Measurements from ENCODE around the gene ADNP. TPM values are rescaled to one million over a fixed set of nuclear protein-coding genes. Genes with fewer than 3 reads are reported as not detected.
"Not testable (repeated sequence)": the region's sequence is repeated elsewhere in the genome, so short reads cannot be mapped to it uniquely, and the experiment has no call there.

Gene ADNP
- total RNA-seq, 1 donor from 2014 or later = 75.5 TPM

DNA sequence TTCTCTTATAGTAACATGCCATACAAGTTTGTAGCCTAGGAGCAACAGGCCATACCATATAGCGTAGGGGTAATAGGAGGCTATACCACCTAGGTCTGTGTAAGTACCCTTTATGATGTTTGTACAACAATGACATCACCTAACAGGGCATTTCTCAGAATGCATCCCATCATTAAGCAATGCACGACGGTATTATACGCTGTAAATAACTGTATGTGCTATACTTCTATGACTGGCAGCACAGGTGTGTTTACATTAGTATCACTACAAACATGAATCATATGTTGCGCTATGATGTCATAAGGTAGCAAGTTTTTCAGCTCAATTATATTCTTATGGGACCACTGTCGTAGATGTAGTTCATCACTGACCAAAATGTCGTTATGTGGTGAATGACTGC, 31.0 kb downstream of the ADNP start:
- no peak for DNase-seq

DNA sequence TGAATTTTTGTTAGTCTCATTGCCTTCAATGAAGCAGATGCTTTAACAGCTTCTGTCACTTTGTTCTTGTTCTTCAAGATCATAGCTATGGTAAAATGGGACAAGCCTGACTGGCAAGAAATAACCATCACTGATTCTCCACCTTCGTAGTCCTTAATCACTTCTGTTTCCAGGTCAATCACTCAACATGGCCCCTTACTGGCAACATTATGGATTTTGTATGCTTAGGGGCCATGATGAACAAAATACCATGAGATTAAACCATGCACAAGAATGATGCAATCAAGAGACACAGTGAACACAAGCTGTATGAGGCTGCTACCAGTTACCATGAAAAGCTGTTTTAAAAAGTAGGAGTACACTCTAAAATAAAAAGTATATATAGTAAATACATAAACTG, 32.8 kb downstream of the ADNP start:
- no peak for DNase-seq

DNA sequence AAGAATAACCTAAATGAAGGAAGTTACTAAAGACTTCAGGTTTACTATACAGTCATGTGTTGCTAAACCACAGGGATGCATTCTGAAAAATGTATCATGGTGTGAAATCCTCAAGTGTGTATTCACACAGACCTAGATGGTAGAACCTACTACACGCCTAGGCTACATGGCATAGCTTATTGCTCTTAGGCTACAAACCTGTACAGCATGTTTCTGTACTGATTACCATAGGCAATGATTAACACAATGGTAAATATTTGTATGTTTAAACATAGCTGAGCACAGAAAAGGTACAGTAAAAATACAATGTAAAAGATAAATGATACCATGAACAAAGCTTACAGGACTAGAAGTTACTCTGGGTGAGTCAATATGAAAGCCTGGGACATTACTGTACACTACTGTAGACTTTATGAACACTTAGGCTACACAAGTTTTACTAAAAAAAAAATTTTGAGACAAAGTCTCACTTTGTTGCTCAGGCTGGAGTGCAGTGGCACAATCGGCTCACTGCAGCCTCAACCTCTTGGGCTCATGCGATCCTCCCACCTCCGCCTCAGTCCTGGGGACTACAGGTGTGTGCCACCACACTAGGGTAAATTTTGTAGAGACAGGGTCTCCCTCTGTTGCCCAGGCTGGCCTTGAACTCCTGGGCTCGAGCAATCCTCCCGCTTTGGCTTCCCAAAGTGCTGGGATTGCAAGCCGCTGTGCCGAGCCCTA, 36.0 kb downstream of the ADNP start:
- no peak for DNase-seq

DNA sequence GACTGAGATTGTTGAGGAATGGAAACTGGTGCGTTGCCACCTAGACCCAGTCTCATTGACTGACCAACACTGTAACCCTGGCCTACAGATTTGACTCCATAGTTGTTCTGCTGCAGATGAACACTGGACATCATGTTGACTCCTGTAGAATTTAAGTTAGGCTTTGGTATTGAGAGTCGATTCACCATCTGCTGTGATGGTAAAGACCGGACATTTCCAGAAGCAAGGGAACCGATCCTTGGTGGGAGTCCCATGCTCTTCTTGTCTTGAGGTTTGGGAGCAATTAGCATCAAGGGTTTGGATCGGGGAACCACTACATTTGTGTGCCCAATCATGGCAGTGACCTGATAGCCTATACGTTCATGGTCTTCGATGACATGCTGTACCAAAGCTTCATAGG, 37.6 kb downstream of the ADNP start:
- no peak for DNase-seq

DNA sequence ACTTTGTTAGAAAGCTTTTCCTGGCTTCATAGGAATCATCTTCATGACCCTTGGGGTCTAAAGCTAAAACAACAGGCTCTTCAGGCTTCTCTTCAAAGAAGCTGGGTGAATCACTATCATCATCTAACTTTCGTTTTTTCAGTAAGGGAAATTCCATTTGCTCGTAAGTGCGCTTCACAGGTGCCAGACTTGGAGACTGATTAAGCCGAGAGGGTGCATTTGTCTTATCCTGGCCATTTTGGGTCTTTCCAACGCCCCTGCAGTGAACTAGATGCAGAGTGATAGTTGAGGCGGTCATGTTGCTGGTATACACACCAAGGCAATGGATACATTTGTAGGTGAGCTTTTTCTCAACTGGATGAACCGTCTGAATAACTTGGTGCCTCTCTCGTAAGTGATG, 38.8 kb downstream of the ADNP start:
- no peak for DNase-seq

DNA sequence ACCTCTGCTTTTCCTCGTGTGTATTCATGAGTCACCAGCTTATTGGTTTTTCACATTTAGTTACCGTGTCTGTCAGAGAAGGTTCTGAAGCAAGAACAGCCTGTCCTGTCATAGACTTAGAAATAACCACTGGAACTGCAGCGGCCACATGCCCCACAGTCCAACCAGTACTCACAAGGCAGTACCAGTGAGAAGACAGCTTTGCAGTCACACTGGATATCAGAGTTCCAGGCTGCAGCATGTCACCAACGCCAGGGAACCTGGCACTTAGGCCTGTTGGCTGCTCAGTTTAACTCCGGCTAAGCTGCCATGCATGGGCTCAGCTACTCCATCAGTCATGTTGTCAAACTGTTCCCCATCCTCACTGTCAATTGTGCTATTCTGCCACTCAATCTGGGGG, 40.1 kb downstream of the ADNP start:
- no peak for DNase-seq

DNA sequence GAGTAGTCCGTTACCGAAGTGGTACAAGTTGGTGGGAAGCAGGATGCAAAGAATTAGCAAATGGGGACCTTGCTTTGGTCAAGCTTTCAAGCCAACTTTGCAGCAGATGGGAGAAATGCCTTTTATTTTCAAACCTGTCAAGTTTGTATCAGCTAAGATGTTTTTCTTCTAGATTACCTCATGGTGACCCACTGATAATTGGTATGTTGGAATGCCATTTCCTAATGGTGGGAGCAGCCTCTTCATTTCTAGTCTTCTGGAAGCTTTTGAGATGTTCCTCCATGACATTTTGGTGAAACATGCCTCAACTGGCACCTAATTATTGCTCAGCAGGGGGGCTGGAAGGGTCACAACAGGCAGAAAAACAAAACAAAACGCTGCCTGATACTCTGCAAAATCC, 43.7 kb downstream of the ADNP start:
- no peak for DNase-seq

DNA sequence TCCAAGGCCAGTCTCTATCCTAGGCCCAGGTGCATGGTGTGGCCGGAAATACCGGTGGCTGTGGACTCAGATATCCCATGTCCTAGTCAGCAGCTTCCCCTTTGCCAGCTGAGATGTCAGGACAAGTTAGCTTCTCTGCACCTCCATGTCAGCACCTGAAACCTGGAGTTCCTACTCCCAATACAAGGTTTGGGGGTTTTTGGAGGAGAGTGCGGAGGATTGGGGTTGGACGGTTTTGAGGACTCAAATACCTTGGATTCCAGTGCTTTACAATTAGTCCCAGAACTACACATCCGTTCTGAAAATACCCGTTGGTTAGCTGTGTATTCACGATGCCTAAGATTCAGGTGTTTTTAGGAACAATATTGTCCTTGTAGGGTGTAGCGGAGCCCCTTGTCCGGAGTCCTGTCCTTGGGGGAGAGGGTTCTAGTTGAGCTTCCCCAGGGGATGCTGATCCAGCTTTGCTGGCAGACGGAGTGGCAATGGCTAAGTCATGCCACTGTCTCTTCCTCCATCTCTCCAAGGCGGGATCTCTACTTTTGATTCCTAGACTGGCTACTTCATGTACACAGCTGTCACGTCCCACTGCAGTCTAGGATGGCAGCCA, 45.0 kb downstream of the ADNP start:
- DNase-seq = no peak

DNA sequence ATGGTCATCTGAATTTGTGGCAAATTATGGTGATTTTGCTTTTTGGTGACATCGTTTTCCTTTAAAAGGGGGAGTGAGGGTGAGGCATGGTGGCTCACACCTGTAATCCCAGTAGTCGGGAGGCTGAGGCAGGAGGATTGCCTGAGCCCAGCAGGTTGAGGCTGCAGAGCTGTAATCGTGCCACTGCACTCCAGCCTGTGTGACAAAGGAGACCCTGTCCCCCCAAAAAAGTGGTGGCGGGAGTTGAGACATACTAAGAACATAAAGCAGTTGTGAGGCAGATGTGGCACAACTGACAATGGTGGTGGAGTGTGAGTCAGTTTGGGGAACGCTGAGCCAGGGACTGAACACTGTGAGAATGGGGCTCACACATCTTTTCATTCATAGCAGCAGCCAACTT, 45.5 kb downstream of the ADNP start:
- no peak for DNase-seq

DNA sequence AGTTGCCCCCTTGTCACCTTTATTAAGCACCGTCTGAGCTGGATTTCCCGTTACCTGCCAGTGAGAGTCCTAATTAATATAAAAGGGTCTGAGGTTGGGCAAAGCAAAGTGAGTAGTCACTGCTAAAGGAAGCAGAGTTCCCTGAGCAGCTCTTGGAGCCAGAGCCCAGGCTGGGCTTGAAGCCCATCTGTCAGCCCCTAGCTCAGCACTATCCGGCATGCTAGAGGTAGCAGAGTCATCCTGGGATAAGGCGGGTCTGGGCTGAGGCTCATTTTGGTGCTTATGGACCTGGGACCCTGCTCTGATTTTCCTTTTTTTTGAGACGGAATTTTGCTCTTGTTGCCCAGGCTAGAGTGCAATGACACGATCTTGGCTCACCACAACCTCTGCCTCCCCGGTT, 46.2 kb downstream of the ADNP start:
- DNase-seq = no peak

DNA sequence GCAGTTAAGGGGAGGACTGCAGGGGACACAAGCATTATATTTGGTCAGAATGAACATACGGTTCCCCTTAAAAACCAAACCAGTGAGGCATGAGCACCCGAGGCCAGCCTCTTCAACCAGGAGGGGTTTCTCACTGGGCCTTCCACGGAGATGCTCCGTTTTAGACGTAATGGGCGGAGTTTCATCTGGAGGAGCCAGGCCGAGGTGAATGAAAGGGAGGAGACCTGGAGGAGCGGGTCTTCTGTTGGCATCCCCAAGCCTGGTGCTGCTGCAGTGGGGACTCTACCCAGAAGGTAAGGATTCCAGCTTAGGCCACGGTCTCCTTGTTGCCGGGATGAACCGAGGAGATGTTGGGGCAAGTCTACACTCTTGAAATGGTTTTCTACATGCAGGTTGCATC, 47.4 kb downstream of the ADNP start:
- DNase-seq = no peak

DNA sequence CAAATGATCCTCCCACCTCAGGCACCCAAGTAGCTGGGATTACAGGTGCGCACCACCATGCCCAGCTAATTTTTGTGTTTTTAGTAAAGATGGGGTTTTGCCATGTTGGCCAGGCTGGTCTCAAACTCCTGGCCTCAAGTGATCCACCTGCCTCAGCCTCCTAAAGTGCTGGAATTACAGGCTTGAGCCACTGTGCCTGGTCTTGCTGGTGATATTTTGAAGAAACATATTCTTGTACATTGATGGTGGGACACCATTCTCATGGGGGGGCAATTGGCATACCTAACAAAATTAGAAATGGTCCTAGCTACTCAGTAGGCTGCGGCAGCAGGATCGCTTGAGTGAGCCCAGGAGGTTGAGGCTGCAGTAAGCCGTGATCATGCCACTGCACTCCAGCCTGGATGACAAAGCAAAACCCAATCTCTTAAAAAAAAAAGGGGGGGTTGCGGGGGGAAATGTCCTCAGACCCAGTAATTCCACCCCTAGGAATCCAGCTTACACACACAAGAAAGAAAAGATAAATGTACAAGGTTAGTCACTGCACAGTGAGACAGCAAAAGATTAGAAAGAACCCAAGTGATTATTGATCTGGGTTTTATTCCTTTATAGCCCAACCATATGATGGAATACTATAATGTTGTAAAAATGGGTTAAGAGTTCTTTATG, 49.3 kb downstream of the ADNP start:
- DNase-seq = not testable (repeated sequence)

DNA sequence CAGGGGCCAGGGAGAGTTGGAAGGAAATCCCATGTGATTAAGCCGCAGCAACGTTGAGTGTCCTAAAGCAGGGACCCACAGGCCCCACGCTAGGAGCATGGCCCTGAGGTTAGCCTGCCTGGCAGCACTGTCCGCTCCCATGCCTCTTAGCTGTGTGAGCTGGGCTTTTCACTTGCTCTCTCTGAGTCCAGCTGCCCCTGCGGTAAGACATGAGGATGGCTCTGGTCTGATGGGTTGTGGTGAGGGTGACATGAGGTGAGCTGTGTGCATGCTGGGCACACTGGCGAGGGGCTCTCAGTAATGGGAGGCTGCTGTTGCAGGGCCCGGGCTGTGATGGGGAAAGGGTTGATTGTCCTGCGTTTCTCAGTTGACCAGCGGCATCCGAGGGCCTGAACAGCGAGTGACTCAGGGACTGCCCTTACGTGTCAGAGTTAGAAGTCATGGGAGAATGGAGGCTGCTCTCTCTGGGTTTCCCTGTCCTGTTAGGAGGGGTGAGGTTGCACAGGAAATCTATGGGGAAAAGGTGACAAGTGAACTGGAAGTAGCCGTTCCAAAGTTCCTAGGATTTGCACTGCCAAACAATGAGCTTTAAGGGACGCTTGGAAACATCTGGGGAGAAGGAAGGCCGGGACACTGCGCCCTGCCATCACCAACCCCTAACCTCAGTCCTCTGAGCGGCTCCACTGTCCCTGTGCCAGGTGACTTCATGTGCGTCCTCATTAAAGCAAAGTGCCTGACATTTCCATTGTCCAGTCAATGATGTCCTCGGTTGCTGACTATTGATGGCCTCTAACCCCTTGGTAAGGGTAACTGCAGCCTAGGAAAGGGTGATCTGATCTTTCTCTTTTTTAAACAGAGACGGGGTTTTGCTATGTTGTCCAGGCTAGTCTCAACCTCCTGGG, 51.3 kb downstream of the ADNP start:
- no peak for DNase-seq

DNA sequence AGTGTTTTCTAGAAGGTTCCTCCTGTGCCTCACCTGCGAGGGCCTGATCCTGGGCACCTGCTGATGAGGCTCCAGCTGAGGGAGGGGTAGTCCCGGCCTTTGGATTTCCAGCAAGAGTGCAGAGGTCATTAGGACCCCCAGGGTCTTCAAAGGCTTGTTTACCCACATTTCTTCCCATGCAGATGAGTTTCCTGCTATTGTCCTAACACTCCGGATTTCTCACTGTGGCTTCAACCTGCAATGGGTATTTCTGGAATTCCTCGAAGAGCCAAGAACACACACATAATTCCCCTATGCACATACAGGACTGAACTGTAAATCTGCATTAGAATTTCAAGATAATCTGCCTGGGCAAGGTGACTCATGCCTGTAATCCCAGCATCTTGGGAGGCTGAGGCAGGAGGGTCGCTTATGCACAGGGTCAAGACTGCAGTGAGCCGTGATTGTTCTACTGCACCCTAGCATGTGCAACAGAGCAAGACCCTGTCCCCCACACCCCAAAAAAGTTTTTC, 53.9 kb downstream of the ADNP start:
- no peak for DNase-seq

DNA sequence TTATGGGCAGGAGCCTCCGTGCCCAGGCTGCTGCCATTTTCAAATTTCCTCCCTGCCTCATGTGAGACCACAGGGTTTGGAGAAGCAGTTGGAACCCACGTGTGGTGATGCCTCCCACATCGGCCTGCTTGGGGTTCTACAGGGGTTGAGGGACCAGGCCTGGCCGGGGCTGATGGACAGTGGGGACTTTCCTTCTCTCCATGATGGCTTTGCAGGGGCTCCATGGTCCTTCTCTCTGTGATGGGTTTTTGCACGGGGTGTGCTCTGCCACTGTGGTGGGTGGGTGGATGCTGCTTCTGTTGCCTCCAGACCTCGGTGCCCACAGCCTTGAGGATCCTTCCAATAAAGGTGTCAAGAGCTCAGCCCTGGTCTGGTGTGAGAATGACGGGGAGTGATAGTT, 54.4 kb downstream of the ADNP start:
- no peak for DNase-seq

DNA sequence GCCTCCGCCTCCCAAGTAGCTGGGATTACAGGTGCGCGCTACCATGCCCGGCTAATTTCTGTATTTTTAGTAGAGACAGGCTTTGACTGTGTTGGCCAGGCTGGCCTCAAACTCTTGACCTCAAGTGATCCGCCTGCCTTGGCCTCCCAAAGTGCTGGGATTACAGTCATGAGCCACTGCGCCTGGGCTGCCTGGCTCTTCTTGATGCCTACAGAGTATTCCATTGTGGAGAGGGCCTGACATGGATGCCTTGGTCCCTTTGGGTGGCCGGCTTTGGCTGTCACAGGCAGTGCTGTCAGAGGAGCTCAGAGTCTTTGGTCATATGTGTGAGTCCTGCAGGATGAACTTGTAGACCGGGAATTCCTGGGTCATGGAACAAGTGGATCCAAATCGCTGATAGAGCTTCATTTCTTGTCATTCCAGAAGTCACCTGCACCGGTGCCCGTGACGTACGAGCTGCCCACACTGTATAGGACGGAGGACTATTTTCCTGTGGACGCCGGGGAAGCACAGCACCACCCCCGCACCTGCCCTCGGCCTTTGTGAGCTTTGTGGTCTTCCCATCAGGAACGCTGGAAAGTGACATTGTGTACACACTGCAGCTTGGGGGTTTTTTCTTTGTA, 55.1 kb downstream of the ADNP start:
- no peak for DNase-seq

DNA sequence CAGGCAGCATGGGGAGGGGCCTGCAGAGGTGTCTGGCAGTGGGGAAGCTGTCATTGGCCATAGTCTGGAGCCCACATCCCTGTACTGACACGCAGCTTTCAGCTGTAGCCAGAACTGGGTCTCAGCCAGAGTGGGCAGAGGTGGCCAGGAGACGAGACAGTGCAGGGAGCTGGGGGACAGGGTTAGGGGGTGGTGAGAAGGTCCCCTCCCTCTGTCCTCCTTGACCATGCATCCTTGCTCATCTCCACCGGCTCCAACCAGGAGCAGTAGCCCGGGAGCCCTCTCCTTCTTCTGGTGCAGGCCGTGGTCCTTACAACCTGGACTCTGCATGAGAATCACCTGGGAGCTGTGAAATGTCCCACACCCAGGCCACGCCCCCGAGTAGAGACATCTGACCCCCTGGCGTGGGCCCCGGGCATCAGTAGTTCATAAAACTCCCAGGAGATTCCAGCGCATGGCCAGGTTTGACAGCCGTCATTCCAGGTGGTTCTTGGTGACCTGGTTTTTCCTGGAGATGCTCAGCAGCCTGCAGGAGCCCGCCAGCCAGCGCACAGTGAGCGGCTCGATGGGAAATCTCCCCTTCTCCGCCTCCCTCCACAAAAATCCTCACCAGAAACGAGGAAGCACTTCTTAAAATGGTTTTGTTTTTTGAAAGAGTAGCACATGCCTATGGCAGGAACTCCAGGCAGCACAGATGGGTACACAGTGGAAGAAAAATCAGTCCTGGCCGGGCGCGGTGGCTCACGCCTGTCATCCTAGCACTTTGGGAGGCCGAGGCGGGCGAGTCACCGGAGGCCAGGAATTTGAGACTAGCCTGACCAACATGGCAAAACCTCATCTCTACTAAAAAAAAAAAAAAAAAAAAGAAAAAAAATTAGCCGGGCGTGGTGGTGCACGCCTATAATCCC, 56.2 kb downstream of the ADNP start:
- DNase-seq = no peak

DNA sequence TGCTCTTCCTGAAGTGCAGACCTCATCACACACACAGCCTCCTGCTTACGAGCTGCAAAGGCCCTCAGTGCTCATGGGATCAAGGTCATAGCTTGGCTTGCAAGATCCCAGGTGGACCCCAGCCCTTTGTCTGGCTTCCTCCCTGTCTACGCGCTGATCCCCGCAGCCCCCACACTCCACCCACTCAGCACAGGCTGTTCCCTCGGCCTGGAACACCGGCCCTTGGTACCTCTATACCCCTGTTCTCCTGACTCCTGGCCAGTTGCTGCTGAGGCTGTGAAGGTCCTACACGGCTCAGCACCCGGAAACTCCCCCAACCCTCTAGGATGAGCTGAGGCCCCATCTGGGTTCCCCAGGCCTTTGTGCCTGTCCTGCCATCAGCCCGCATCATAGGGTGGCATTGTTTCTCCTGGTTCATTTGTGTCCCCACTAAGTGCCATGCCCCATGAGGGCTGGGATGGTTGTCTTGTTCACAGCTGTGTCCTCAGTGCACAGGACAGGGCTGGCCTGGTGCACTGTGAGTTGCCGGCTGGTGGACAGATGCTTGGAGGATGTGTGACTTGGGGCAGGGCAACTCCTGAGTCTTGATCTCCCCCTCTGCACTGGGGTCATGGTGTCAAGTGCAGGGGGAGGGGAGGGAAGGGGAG, 57.0 kb downstream of the ADNP start:
- no peak for DNase-seq

DNA sequence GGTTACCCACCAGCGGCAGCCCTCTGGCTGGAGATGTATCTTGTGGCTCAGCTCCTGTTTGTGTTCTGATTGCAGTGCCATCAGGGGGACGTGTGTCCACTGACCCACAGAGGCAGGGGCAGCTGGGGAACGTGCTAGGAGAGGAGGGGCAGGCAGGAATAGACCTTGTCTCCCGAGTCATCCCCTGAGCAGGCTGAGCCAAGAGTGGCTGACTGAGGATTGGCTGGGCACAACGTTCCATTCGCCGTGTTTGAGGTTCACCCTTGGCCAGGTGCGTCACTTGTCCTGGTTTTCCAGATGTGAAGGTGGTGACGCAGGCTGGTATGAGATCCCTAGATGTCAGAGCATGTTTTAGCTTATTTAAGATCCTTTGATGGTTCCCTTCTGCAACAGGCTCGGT, 57.7 kb downstream of the ADNP start:
- DNase-seq = no peak

Measured in occipital lobe (tissue), 2 donors.